Activated naive CD8-positive, alpha-beta T cell treated with anti-CD3 and anti-CD28 coated beads, Interleukin-2, amount 10 ng/mL, durations not matched to agents 7 days and 5 days (primary cell): ENCODE data around the gene C16orf92. TPM values are rescaled to one million over a fixed set of nuclear protein-coding genes. Genes with fewer than 3 reads are reported as not detected.

Experiments used
- ATAC-seq: fragments of 150-1000 bp; cut with Tn5 transposase; one replicate; pipeline ENCODE4 v1.10.0; 2021; ENCODE audit warnings: low read depth, moderate library complexity
- POLR2A ChIA-PET: fragments of 350-600 bp; sonication (Branson Sonifier 250); formaldehyde crosslinking; loops from one replicate; lab custom pipeline; 2021; ENCODE audit warnings: antibody characterized with exemption; lab: Charles Lee
- DNase-seq: peaks from one replicate; pipeline ENCODE4 v3.0.0; 2021
- H3K27ac Mint-ChIP-seq: one replicate; pipeline ENCODE4 v1.8.0; 2022; ENCODE audit warnings: mild to moderate bottlenecking, mixed read lengths
- H3K27me3 Mint-ChIP-seq: one replicate; pipeline ENCODE4 v1.8.0; 2022; ENCODE audit warnings: mild to moderate bottlenecking, moderate library complexity, mixed read lengths
- H3K36me3 Mint-ChIP-seq: one replicate; pipeline ENCODE4 v1.8.0; 2021; ENCODE audit warnings: mild to moderate bottlenecking, mixed read lengths
- H3K4me1 Mint-ChIP-seq: one replicate; pipeline ENCODE4 v1.8.0; 2021; ENCODE audit warnings: mixed read lengths
- H3K4me3 Mint-ChIP-seq: one replicate; pipeline ENCODE4 v1.8.0; 2022; ENCODE audit warnings: mild to moderate bottlenecking, moderate library complexity, mixed read lengths
- H3K9me3 Mint-ChIP-seq: one replicate; pipeline ENCODE4 v1.8.0; 2021; ENCODE audit warnings: mixed read lengths
- total RNA-seq, 2 experiments: library from RNA; stranded (reverse); gene quantifications; one replicate each; pipeline ENCODE4 v1.2.3, GENCODE V29; 2021

C16orf92 gene
- total RNA-seq, result not detected

DNA sequence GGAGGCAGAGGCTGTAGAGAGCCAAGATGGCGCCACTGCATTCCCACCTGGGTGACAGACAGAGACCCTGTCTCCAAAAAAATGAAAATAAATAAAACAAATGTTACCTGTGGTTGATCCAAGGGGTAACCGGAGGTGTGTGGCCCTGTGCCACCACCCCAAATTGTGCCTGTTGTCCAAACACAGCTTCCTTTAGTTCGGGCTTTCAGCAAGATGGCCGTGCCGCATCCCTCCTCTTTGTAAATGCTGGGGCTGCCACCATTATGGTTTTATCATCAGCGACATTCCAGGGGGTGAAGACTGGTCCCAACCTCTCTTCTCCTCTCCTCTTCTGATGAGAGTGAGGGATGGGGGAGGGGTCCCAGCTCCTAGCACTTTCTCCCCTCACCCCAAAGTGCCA lies at the start of gene C16orf92:
Gene C16orf92, plus strand, starts transcription at position 312 of the 400 bp plus-strand sequence. CDS start 143 bp downstream, outside the sequence.
- ATAC-seq (no peak), DNase-seq (no peak)
- Mint-ChIP-seq H3K27ac (no peak within 1 kb of the TSS), H3K4me1 (peaks cover 9% of the 10 kb centered on the region), H3K4me3 (no peak within 1 kb of the TSS), H3K9me3 (no peaks in the 10 kb centered on the region), H3K36me3 (no peaks in the 10 kb centered on the region), H3K27me3 (peaks cover 14% of the 10 kb centered on the region)
- POLR2A ChIA-PET, result no interaction called here

DNA sequence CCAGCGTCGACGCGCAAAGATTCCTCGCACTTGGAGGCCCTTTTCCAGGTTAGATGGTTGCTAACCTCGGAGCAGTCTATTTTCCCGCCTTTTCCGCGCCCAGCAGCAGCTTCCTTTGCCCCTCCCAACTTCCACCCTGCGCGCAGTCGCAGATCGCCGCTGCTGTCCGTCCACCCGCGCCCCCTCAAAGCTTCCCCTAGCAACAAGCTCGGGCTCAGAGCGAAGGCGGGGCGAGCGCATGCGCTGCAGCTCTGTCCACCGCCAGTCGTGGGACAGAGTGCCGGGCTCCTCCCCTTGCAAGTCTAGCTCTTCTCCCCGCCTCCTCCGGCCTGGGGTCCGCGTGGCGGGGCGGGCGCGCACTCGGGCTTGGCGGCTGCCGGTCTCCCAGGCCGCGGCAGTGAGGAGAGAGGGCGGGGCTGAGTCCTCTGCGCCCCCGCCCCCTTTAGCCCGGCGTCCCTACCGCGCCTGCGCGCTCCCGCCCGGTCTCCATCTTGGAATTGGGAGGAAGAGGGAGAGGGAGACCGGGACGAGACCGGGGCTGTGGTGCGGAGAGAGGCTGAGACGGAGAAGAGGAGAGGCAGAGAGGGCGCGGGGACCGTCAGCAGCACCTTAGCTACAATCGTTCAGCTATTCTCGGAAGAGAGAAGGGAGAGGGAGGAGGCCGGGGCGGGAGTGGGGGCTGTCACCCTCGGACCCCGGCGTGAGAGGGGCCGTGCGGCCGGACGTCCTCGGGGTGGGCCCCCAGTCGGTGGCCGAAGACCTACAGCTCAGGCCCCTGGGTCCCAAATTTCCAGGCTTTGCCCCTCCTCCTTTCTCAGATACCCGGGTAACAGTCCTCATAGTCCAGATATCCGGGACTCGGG lies 49.4 kb upstream of the C16orf92 start, which contains the start of gene TAOK2:
Gene TAOK2, plus strand, starts transcription at position 485 of the 863 bp plus-strand sequence. CDS start 3,905 bp downstream, outside the sequence.
- H3K36me3 Mint-ChIP-seq, result peaks cover 26% of the 10 kb centered on the region
- peak; percentile 96 for DNase-seq
- POLR2A ChIA-PET, result interaction anchor here (0.6 to 6.8 kb wide), 13 partner anchors 10 to 989 kb away, joined by 3 to 73 read pairs (median 4); partner anchors contain the start of genes HIRIP3, INO80E, KCTD13 and LAT
- ATAC-seq, result peak; percentile 98
- peak within 1 kb of the TSS; percentile 96 for H3K27ac Mint-ChIP-seq
- H3K4me1 Mint-ChIP-seq, result peaks cover 36% of the 10 kb centered on the region
- H3K27me3 Mint-ChIP-seq, result no peaks in the 10 kb centered on the region
- H3K9me3 Mint-ChIP-seq, result no peaks in the 10 kb centered on the region
- peak within 1 kb of the TSS; percentile 86 for H3K4me3 Mint-ChIP-seq

DNA sequence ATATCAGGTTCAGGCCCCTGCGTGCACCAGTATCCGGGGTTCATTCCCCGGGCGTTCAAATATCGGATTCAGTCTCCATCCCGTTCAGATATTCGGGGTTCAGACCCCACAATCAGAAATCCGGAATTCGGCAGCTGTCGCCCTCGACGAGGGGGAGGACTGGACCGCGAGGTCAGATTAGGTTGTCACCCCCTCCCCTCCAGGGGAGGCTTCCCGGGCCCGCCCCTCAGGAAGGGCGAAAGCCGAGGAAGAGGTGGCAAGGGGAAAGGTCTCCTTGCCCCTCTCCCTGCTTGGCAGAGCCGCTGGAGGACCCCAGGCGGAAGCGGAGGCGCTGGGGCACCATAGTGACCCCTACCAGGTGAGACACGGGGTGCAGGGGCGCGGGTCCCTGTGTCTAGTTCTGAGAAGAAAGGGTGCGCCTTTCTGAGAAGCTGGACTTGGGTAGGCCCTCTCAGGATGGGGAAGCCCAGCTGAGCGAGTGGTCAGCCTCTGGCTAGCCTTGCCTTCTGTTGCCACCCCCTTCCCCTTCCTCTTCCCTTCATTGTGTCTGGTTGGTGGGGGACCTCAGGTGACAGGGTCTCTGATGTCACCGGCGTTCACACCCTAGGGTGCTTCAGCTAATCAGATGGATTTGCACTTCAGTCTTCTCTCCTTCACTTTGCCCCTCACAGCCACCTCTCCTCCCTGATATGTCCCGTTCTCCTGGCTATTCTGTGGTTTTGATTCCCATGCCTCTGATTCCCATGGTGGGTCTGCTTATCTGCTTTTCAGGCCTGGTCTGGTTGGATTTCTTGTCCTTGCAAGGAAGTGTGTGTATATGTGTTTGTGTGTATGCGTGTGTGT lies 48.5 kb upstream of the C16orf92 start:
- H3K36me3 Mint-ChIP-seq, result peaks cover 25% of the 10 kb centered on the region
- H3K27me3 Mint-ChIP-seq, result no peaks in the 10 kb centered on the region
- peak overlapping the region; percentile 96 for H3K27ac Mint-ChIP-seq
- no peaks in the 10 kb centered on the region for H3K9me3 Mint-ChIP-seq
- peak; percentile 51 for DNase-seq
- peaks cover 34% of the 10 kb centered on the region for H3K4me1 Mint-ChIP-seq
- POLR2A ChIA-PET, result interaction anchor here (0.6 to 6.8 kb wide), 7 partner anchors 11 to 719 kb away, joined by 3 to 73 read pairs (median 8); partner anchors contain the start of genes HIRIP3, INO80E, KCTD13 and MAZ
- no peak for ATAC-seq
- H3K4me3 Mint-ChIP-seq, result peak overlapping the region; percentile 86

- DNase-seq (no peak), ATAC-seq (no peak)
- Mint-ChIP-seq H3K4me3 (peak overlapping the region; percentile 86), H3K27me3 (no peaks in the 10 kb centered on the region), H3K27ac (peak overlapping the region; percentile 96), H3K4me1 (peaks cover 34% of the 10 kb centered on the region), H3K36me3 (peaks cover 22% of the 10 kb centered on the region), H3K9me3 (no peaks in the 10 kb centered on the region)
- POLR2A ChIA-PET, result interaction anchor here (0.6 to 6.8 kb wide), 6 partner anchors 13 to 719 kb away, joined by 3 to 73 read pairs (median 6); partner anchors contain the start of genes HIRIP3, INO80E, KCTD13 and TMEM219
These were observed 47.9 kb upstream of the C16orf92 start for GRCh38 chr16:29975134-29975538.

GRCh38 chr16:29975811-29976511 lies 47.0 kb upstream of the C16orf92 start:
- Mint-ChIP-seq H3K4me1 (peaks cover 34% of the 10 kb centered on the region), H3K27ac (peak overlapping the region; percentile 58), H3K4me3 (peak overlapping the region; percentile 86), H3K27me3 (no peaks in the 10 kb centered on the region), H3K36me3 (peaks cover 26% of the 10 kb centered on the region), H3K9me3 (no peaks in the 10 kb centered on the region)
- ATAC-seq, result no peak
- no peak for DNase-seq
- POLR2A ChIA-PET, result interaction anchor here (0.6 to 6.8 kb wide), 5 partner anchors 14 to 297 kb away, joined by 3 to 73 read pairs (median 7); partner anchors contain the start of genes HIRIP3, INO80E, KCTD13 and TMEM219

DNA sequence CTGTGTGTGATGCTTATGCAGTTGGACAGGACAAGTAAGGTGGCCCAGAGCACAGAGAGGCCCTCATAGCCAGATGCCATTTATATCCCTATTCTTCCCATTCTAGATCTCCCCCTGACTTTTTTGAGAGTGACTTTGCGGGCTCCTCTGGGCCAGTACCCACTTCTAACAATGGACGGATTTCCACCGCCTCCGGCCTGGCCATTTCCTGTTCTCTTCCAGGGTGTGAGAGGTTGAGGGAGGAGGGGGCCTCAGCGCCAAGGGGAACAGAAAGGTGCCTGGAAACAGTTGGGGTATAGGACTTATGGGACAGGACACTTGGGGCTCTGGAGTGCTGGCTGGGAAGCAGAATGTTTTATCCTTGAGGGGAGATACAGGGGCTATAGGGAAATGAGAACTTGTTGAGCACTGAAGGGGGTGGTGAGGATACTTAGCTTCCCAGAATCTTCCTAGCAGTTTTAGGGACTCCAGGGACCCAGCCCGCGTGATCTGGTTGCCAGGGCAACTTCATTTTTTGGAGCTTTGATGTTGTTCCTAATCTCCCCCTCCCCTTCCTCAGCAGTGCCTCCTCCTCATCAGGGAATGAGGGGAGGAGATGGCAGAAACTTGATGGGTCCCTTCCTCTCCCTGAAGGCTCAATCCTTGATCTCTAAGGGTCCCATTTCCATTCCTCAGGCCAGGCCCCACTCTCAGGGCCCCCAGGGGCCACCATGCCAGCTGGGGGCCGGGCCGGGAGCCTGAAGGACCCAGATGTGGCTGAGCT lies 45.8 kb upstream of the C16orf92 start:
- ATAC-seq, result no peak
- Mint-ChIP-seq H3K27me3 (no peaks in the 10 kb centered on the region), H3K4me1 (peaks cover 34% of the 10 kb centered on the region), H3K4me3 (no peak overlapping the region), H3K27ac (no peak overlapping the region), H3K9me3 (no peaks in the 10 kb centered on the region), H3K36me3 (peaks cover 19% of the 10 kb centered on the region)
- no peak for DNase-seq
- POLR2A ChIA-PET, result interaction anchor here (1.1 to 6.8 kb wide), 3 partner anchors 15 to 51 kb away, joined by 3 to 72 read pairs (median 7); partner anchors contain the start of genes KCTD13 and TMEM219

DNA sequence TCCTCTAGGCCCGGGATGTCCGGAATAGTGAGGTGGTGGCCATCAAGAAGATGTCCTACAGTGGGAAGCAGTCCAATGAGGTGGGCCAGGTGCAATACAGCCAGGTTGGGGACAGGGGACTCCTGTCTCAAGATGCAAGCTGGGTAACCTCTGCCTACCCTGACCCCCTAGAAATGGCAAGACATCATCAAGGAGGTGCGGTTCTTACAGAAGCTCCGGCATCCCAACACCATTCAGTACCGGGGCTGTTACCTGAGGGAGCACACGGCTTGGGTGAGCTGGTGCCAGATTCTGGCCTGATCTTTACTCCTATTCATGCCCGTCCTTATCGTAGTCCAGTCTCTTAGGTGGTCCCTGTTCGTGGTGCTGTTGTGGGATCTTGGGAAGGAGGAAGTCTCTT lies 44.9 kb upstream of the C16orf92 start:
- H3K36me3 Mint-ChIP-seq, result peaks cover 16% of the 10 kb centered on the region
- no peak for DNase-seq
- no peak overlapping the region for H3K4me3 Mint-ChIP-seq
- H3K9me3 Mint-ChIP-seq, result no peaks in the 10 kb centered on the region
- H3K27ac Mint-ChIP-seq, result no peak overlapping the region
- no peak for ATAC-seq
- POLR2A ChIA-PET, result no interaction called here
- no peaks in the 10 kb centered on the region for H3K27me3 Mint-ChIP-seq
- H3K4me1 Mint-ChIP-seq, result peaks cover 30% of the 10 kb centered on the region

DNA sequence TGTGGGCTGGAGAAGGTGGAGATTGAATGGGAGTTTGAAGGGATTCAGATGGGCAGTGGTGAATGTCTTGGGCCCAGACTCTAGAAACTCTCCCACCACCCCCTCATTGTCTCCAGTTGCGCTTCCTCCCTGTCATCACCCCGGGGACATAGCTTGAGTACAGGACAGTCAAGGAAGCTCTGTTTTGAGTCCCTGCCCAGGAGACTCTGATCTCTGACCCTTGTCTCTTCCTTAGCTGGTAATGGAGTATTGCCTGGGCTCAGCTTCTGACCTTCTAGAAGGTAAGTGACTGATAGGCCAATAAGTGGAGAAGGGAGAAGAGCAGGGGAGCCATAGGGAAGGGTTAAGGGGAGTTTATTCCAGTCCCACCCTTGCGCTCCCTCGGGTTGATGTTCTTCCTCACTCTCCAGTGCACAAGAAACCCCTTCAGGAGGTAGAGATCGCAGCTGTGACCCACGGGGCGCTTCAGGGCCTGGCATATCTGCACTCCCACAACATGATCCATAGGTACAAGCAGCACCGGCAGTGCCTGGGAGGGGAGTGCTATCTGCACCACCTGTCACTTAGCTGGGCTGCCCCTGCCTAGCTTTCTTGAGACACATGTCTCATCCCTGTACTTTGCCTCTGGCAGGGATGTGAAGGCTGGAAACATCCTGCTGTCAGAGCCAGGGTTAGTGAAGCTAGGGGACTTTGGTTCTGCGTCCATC lies 44.3 kb upstream of the C16orf92 start:
- peaks cover 26% of the 10 kb centered on the region for H3K4me1 Mint-ChIP-seq
- H3K4me3 Mint-ChIP-seq, result no peak overlapping the region
- H3K36me3 Mint-ChIP-seq, result peaks cover 14% of the 10 kb centered on the region
- DNase-seq (no peak), ATAC-seq (no peak)
- H3K27me3 Mint-ChIP-seq, result no peaks in the 10 kb centered on the region
- POLR2A ChIA-PET, result interaction anchor here (2.1 kb wide), 1 partner anchor 11 kb away, joined by 5 read pairs; no protein-coding TSS in a partner anchor
- no peak overlapping the region for H3K27ac Mint-ChIP-seq
- no peaks in the 10 kb centered on the region for H3K9me3 Mint-ChIP-seq

- no peak for ATAC-seq
- Mint-ChIP-seq H3K27me3 (no peaks in the 10 kb centered on the region), H3K4me3 (no peak overlapping the region), H3K9me3 (no peaks in the 10 kb centered on the region), H3K36me3 (peaks cover 17% of the 10 kb centered on the region), H3K27ac (no peak overlapping the region), H3K4me1 (no peaks in the 10 kb centered on the region)
- POLR2A ChIA-PET, result interaction anchor here (1.6 kb wide), 1 partner anchor 10 kb away, joined by 4 read pairs; no protein-coding TSS in a partner anchor
- no peak for DNase-seq
These were observed 40.2 kb upstream of the C16orf92 start for GRCh38 chr16:29982560-29983419.

- DNase-seq (no peak), ATAC-seq (no peak)
- Mint-ChIP-seq H3K4me3 (no peak overlapping the region), H3K27ac (no peak overlapping the region), H3K4me1 (no peaks in the 10 kb centered on the region), H3K36me3 (peaks cover 17% of the 10 kb centered on the region), H3K9me3 (no peaks in the 10 kb centered on the region), H3K27me3 (no peaks in the 10 kb centered on the region)
- POLR2A ChIA-PET, result interaction anchor here (1.6 kb wide), 1 partner anchor 10 kb away, joined by 4 read pairs; no protein-coding TSS in a partner anchor
These were observed 39.4 kb upstream of the C16orf92 start for GRCh38 chr16:29983420-29984136.
